BLaER1 treated with 17β-estradiol and CSF1 and Interleukin-3, amounts not matched to agents 10 nM and 100 nM (cell line): ENCODE results near the gene APC2.
"Not testable (repeated sequence)": the region's sequence is repeated elsewhere in the genome, so short reads cannot be mapped to it uniquely, and the experiment has no call there.

Source experiments
- H3K27ac ChIP-seq, 11 experiments: shearing (Covaris generic); formaldehyde crosslinking; 2 replicates each; pipeline ENCODE4 v1.8.1; 2022
- H3K27me3 ChIP-seq, 11 experiments: shearing (Covaris generic); formaldehyde crosslinking; 2 replicates each; pipeline ENCODE4 v1.8.1; 2022
- H3K36me3 ChIP-seq, 11 experiments: shearing (Covaris generic); formaldehyde crosslinking; 2 replicates each; pipeline ENCODE4 v1.8.1; 2022
- H3K4me1 ChIP-seq, 10 experiments: shearing (Covaris generic); formaldehyde crosslinking; 2 replicates each; pipeline ENCODE4 v1.8.1; 2022
- H3K4me2 ChIP-seq, 11 experiments: shearing (Covaris generic); formaldehyde crosslinking; 2 replicates each; pipeline ENCODE4 v1.8.1; 2022
- H3K4me3 ChIP-seq, 10 experiments: shearing (Covaris generic); formaldehyde crosslinking; 2 replicates each; pipeline ENCODE4 v1.8.1; 2022
- H3K9ac ChIP-seq, 11 experiments: shearing (Covaris generic); formaldehyde crosslinking; 2 replicates each; pipeline ENCODE4 v1.8.1; 2022
- H3K9me3 ChIP-seq, 11 experiments: shearing (Covaris generic); formaldehyde crosslinking; replicated peaks in 1 of 11; 2 replicates each; pipeline ENCODE4 v1.8.1; 2022
- H4K20me1 ChIP-seq, 11 experiments: shearing (Covaris generic); formaldehyde crosslinking; 2 replicates each; pipeline ENCODE4 v1.8.1; 2022
- Cebpa-rat ChIP-seq, 11 experiments: shearing (Covaris generic); IDR thresholded peaks; 2 replicates each; pipeline ENCODE4 v1.8.1; 2022

APC2 gene

DNA sequence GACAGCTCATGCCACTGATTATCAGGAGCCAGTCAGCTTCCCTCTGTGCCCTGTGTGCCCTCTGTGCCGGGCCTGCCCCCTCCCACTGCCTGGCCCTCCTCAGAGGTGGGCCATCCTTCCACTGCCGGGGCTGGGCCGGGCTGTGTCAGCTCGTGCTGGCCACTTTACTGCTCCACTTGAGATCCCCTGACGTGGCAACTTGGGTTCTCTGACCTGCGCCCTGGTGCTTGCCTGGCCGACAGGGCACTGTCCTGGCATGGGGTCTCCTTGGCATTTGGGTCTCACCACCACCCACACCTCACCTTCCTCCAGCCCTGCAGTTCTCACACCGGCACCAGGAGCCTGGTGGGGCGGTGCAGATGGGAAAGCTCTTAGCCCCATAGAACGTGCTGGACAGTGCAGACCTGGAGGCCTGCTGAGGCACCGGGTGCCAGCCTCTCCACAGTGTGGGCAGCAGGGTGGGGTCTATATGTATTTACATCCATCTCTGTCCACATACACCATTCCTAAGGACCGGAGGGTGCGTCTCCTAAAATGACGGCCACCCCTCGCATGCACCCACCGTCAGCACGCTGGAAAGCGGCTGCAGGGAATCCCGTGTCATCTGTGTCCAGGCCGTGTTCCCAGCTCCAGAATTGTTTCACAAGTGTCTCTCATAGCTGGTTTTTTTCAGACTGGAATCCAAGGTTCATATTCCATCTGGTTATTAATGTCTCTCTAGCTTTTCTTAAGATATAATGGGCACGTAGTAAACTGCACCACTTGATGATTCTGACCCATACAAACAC is 30.8 kb upstream of the APC2 start:
- peaks cover 80 to 99% (median 96%) of the 10 kb centered on the region in 11 experiments for H3K36me3 ChIP-seq
- peak overlapping the region in 2 of 11 experiments; percentile 1 to 19; a peak in 1 of 22 replicates for H3K9ac ChIP-seq
- H3K4me3 ChIP-seq: no peak overlapping the region
- H3K4me1 ChIP-seq: peaks cover 31 to 60% (median 48%) of the 10 kb centered on the region in 10 experiments
- no peak for TF ChIP-seq Cebpa-rat (IDR thresholded peaks at IDR 0.05)
- H4K20me1 ChIP-seq: peaks cover 97 to 100% (median 100%) of the 10 kb centered on the region in 11 experiments
- no peak overlapping the region for H3K4me2 ChIP-seq
- H3K9me3 ChIP-seq: no peaks in the 10 kb centered on the region
- no peaks in the 10 kb centered on the region; a peak in 1 of 22 replicates for H3K27me3 ChIP-seq
- no peak overlapping the region for H3K27ac ChIP-seq

DNA sequence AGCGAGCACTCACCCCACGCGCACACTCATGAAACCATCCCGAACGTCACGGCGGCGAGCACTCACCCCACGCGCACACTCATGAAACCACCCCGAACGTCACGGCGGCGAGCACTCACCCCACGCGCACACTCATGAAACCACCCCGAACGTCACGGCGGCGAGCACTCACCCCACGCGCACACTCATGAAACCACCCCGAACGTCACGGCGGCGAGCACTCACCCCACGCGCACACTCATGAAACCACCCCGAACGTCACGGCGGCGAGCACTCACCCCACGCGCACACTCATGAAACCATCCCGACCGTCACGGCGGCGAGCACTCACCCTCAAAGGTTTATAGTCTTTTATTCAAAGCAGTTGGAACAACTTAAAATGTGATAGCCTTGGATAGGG is 29.8 kb upstream of the APC2 start:
- not testable (repeated sequence) for H3K4me3 ChIP-seq, H3K9me3 ChIP-seq, H3K4me2 ChIP-seq, H3K27me3 ChIP-seq, H3K27ac ChIP-seq, H3K9ac ChIP-seq
- Histone ChIP-seq H3K36me3 (peaks cover 87 to 97% (median 96%) of the 10 kb centered on the region in 11 experiments), H4K20me1 (peaks cover 96 to 100% (median 99%) of the 10 kb centered on the region in 11 experiments), H3K4me1 (peaks cover 39 to 59% (median 51%) of the 10 kb centered on the region in 10 experiments)

DNA sequence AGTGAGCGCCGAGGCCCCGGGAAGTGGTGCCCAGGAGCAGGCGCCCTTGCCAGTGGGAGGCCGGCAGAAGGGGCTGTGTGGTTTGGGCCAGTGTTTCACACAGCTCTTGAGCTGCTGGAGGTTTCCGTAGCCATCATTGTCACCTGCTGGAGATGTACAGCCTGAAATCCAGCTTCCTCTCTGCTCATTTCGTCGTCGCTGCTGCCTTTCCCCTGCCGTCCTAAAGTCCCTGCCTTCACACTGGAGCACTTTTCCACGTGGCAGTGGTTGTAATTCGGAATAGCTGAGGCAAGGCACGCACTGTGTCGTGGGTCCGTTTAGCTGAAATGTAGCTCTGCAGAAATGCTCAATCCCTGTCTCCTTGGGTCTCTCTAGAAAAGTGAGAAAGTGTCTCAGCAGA is 29.3 kb upstream of the APC2 start:
- H3K4me2 ChIP-seq: no peak overlapping the region
- H4K20me1 ChIP-seq: peaks cover 96 to 100% (median 99%) of the 10 kb centered on the region in 11 experiments
- H3K36me3 ChIP-seq: peaks cover 92 to 97% (median 96%) of the 10 kb centered on the region in 11 experiments
- H3K9ac ChIP-seq: peak overlapping the region in 2 of 11 experiments; percentile 15 to 47; a peak in 2 of 22 replicates
- no peak for TF ChIP-seq Cebpa-rat (IDR thresholded peaks at IDR 0.05)
- H3K27ac ChIP-seq: no peak overlapping the region
- no peaks in the 10 kb centered on the region; a peak in 1 of 22 replicates for H3K27me3 ChIP-seq
- no peak overlapping the region for H3K4me3 ChIP-seq
- H3K4me1 ChIP-seq: peaks cover 41 to 59% (median 51%) of the 10 kb centered on the region in 10 experiments
- no peaks in the 10 kb centered on the region for H3K9me3 ChIP-seq

DNA sequence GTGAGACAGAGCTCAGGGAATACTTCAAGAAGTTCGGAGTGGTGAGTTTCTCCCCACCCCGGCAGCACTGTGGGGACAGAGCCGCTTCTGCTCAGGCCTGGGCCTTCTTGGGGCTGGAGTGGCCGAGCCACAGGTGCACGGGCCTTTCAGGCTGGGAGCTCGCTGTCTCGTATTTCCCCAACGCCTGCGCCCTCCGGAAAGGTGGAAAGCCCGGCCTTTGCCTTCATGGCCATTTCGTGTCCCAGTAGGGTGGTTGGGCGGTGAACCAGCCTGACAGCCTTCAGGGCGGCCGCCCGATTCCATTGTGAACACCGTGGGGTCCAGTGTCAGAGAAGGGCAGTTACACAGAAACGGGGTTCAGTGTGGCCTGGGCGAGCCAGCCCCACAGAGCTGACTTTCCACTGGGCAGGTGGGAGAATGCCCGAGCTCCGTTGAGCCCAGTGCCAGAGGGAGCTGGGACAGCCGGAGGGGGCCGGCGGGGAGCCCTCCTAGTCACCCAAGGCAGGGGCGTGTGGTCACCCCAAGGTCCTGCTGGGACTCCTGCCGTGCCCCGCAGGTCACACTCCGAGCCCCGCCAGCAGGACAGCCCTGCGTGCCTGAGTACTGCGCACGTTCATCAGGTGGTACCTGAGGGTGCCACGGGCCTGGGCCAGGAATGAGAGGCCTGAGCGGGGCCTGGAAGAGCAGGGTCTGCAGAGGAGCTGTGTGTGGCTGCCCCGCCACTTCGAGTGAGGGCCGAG is 28.5 kb upstream of the APC2 start:
- Histone ChIP-seq H3K4me1 (peaks cover 41 to 59% (median 51%) of the 10 kb centered on the region in 10 experiments), H3K9me3 (no peaks in the 10 kb centered on the region), H3K27me3 (no peaks in the 10 kb centered on the region; a peak in 1 of 22 replicates), H3K27ac (no peak overlapping the region), H4K20me1 (peaks cover 96 to 100% (median 99%) of the 10 kb centered on the region in 11 experiments), H3K4me2 (peak overlapping the region in 1 of 11 experiments; percentile 67; a peak in 1 of 22 replicates), H3K36me3 (peaks cover 87 to 98% (median 94%) of the 10 kb centered on the region in 11 experiments), H3K4me3 (no peak overlapping the region), H3K9ac (peak overlapping the region in 5 of 11 experiments; percentile 9 to 47 (median 22); a peak in 6 of 22 replicates)
- no peak for TF ChIP-seq Cebpa-rat (IDR thresholded peaks at IDR 0.05)

DNA sequence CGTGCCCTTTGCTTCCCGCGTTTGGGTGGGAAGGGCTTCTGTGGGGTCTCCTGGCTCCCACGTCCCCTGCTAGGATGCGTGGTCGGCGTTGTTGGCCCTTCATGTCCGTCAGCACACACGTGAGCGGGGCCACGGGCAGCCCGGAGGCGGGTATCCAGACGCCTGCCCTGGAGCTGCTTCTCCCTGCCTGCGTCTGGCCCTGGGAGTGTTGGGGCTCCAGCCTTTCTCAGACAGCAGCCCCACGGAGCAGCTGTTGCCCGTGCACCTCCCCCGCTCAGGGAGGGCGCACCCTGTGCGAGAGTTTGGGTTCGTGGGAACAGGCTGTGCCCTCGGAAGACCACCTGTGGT is 28.0 kb upstream of the APC2 start:
- peaks cover 42 to 59% (median 53%) of the 10 kb centered on the region in 10 experiments for H3K4me1 ChIP-seq
- H3K9me3 ChIP-seq: no peaks in the 10 kb centered on the region
- H3K27ac ChIP-seq: 0 out of 22 replicates have a peak overlapping the region, but pooled peaks of 1 of the 11 experiments have one; percentile 0
- peak overlapping the region in 2 of 11 experiments; percentile 67 to 80; a peak in 1 of 22 replicates for H3K4me2 ChIP-seq
- peaks cover 96 to 100% (median 99%) of the 10 kb centered on the region in 11 experiments for H4K20me1 ChIP-seq
- H3K9ac ChIP-seq: peak overlapping the region in 5 of 11 experiments; percentile 11 to 47 (median 24); a peak in 5 of 22 replicates
- no peak for TF ChIP-seq Cebpa-rat (IDR thresholded peaks at IDR 0.05)
- H3K36me3 ChIP-seq: peaks cover 83 to 96% (median 89%) of the 10 kb centered on the region in 11 experiments
- no peaks in the 10 kb centered on the region; a peak in 1 of 22 replicates for H3K27me3 ChIP-seq
- no peak overlapping the region for H3K4me3 ChIP-seq

DNA sequence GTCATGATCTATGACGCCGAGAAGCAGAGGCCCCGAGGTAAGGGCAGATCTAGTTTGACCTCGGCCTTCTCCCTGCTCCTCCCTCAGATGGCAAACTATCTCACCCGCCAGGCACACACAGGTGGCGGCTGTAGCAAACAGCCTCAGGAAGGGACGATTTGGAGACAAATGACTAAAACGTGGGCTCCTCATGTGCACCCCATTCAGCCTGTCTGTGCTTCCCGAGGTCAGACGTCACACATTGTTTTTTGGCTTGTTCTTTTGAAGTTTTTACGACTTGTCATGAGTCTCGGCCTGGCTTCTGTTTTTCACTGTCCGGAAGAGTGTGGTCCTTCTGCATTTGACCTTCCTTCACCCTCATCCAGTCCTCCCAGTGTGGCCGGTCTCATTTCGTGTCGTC is 27.6 kb upstream of the APC2 start:
- H3K4me2 ChIP-seq: peak overlapping the region in 9 of 11 experiments; percentile 39 to 83 (median 78); a peak in 8 of 22 replicates
- H4K20me1 ChIP-seq: peaks cover 96 to 100% (median 99%) of the 10 kb centered on the region in 11 experiments
- H3K4me1 ChIP-seq: peaks cover 45 to 63% (median 56%) of the 10 kb centered on the region in 10 experiments

DNA sequence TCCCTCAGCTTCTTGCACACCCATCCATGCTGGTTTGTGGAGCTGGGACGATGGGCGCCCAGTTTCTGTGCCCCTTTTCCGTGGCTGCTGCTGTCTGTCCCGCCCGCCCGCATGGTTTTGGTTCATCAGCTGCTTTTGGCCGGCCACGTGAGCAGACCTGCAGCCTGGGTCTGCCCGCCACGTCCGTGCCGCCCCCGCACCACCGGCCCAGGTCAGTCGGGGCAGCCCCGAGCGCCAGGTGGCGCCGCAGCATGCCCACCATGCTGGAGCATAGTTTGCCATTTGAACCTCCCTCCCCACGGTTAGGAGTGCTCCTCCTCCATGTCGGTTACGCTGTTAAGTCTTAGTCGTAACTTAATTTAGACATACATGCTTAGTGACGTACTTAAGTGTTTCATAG is 27.0 kb upstream of the APC2 start:
- Histone ChIP-seq H3K36me3 (peaks cover 74 to 96% (median 85%) of the 10 kb centered on the region in 11 experiments), H4K20me1 (peaks cover 96 to 100% (median 99%) of the 10 kb centered on the region in 11 experiments)
- TF ChIP-seq Cebpa-rat (IDR thresholded peaks at IDR 0.05): no peak

More for the DNA sequence above, 27.6 kb upstream of the APC2 start:
- H3K9me3 ChIP-seq: no peaks in the 10 kb centered on the region
- H3K36me3 ChIP-seq: peaks cover 79 to 96% (median 87%) of the 10 kb centered on the region in 11 experiments
- no peak overlapping the region for H3K4me3 ChIP-seq
- H3K27ac ChIP-seq: 0 out of 22 replicates have a peak overlapping the region, but pooled peaks of 1 of the 11 experiments have one; percentile 0
- peak overlapping the region in 7 of 11 experiments; percentile 11 to 53 (median 44); a peak in 8 of 22 replicates for H3K9ac ChIP-seq
- H3K27me3 ChIP-seq: no peaks in the 10 kb centered on the region
- no peak for TF ChIP-seq Cebpa-rat (IDR thresholded peaks at IDR 0.05)

DNA sequence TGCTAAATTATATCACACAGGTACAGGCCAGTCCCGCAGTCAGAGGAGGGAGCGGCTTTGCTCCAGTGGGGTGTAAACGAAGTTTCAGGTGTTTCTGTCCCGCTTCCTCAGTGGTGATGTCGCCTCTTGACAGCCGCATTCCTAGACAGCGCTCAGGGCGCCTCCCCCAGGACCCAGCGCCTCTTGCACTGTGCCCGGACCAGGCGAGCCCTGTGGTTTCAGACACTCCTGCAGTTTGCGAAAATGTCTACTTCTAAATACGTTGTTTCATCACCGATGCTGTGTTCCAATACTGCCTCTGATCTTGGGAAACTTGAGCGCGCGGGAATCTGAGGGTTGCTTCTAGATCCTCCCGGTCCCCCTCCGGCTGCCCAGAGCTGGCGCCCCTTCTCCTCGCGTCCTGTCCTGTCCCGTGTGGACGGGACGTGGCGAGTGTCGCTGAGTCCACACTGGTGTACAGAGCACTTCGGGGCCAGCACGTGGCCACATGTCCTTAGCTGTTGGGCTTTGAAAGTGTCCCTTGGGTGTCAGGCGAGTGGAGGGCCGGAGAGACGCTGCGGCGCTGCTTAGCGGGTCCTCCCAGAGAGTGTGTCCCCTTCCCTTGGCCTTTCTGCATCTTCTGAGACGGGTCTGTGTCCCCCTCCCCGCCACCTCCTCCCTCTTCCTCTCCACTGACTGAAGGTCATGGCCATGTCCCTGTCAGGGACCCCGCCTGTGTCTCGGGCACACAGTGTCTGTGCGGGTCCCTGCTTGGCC is 26.3 kb upstream of the APC2 start:
- Histone ChIP-seq H3K4me2 (peak overlapping the region; percentile 20 to 83 (median 75)), H3K36me3 (peaks cover 74 to 96% (median 85%) of the 10 kb centered on the region in 11 experiments)

More for the DNA sequence above, 27.0 kb upstream of the APC2 start:
- Histone ChIP-seq H3K27ac (peak overlapping the region in 1 of 11 experiments; percentile 57; a peak in 1 of 22 replicates), H3K4me2 (peak overlapping the region in 10 of 11 experiments; percentile 39 to 83 (median 76); a peak in 18 of 22 replicates), H3K4me3 (no peak overlapping the region), H3K9me3 (no peaks in the 10 kb centered on the region), H3K4me1 (peaks cover 51 to 69% (median 62%) of the 10 kb centered on the region in 10 experiments), H3K27me3 (no peaks in the 10 kb centered on the region), H3K9ac (peak overlapping the region in 9 of 11 experiments; percentile 11 to 65 (median 49); a peak in 10 of 22 replicates)

More for the DNA sequence above, 26.3 kb upstream of the APC2 start:
- Histone ChIP-seq H3K27me3 (no peaks in the 10 kb centered on the region), H4K20me1 (peaks cover 93 to 100% (median 99%) of the 10 kb centered on the region in 11 experiments), H3K9ac (peak overlapping the region in 10 of 11 experiments; percentile 2 to 65 (median 50); a peak in 17 of 22 replicates), H3K4me3 (no peak overlapping the region), H3K9me3 (no peaks in the 10 kb centered on the region), H3K27ac (peak overlapping the region in 7 of 11 experiments; percentile 36 to 57 (median 47); a peak in 11 of 22 replicates), H3K4me1 (peaks cover 51 to 74% (median 65%) of the 10 kb centered on the region in 10 experiments)
- TF ChIP-seq Cebpa-rat (IDR thresholded peaks at IDR 0.05): no peak
